Panc1 (cell line): ENCODE data around the gene NRP1. TPM values are rescaled to one million over a fixed set of nuclear protein-coding genes. Genes with fewer than 3 reads are reported as not detected.
A peak's percentile ranks its signal among the peaks of the same experiment; 100 is the strongest.

Experiments
- ATAC-seq: fragments of 200-7000 bp; cut with Tn5 transposase; 2 replicates; pipeline ENCODE4 v1.9.1; 2020; ENCODE audit warnings: mild to moderate bottlenecking, moderate library complexity
- BruUV-seq: library from RNA; stranded (reverse); fragments of 400-500 nt; replicated peaks from 2 replicates; lab custom pipeline; 2021; lab: Mats Ljungman, UMichigan
- CTCF ChIA-PET: fragments of 300-600 bp; sonication (Branson Sonifier 250); formaldehyde crosslinking; loops from one replicate; lab custom pipeline; 2022; ENCODE audit warnings: antibody characterized with exemption; lab: Charles Lee
- POLR2A ChIA-PET: fragments of 300-600 bp; sonication (Branson Sonifier 250); formaldehyde crosslinking; loops from one replicate; lab custom pipeline; 2022; ENCODE audit warnings: antibody characterized with exemption; lab: Charles Lee
- DNase-seq: peaks from one replicate; pipeline ENCODE4 v3.0.0-alpha.2; 2010; ENCODE audit warnings: low read depth, low spot score
- H3K27ac ChIP-seq: 2 replicates; pipeline ENCODE4 v1.5.1; 2011; ENCODE audit warnings: mild to moderate bottlenecking, low read length, inconsistent platforms
- H3K27me3 ChIP-seq: fragments of 200-500 bp; sonication (Bioruptor generic); 2 replicates; pipeline ENCODE4 v1.6.0; 2014; ENCODE audit warnings: low read length, inconsistent platforms; ENCODE audit not compliant: control insufficient read depth, insufficient read depth
- H3K36me3 ChIP-seq: fragments of 200-500 bp; sonication (Bioruptor generic); 2 replicates; pipeline ENCODE4 v1.5.1; 2014; ENCODE audit warnings: inconsistent platforms, mild to moderate bottlenecking, low read length, moderate library complexity; ENCODE audit not compliant: control insufficient read depth, insufficient read depth
- H3K4me1 ChIP-seq: 2 replicates; pipeline ENCODE4 v1.5.1; 2011; ENCODE audit warnings: inconsistent platforms, mild to moderate bottlenecking, low read length, moderate library complexity; ENCODE audit not compliant: control insufficient read depth, insufficient read depth
- H3K4me3 ChIP-seq, 2 experiments: 2 replicates each; pipeline ENCODE4 v1.5.1; 2011 to 2012; ENCODE audit warnings: low read depth in 2 of 2, low read length in 2 of 2, mild to moderate bottlenecking in 2 of 2, inconsistent platforms in 1 of 2, moderate library complexity in 1 of 2
- H3K9me3 ChIP-seq: fragments of 200-500 bp; sonication (Bioruptor generic); 2 replicates; pipeline ENCODE4 v1.5.1; 2014; ENCODE audit warnings: low read depth, mild to moderate bottlenecking, inconsistent platforms, low read length, moderate library complexity; ENCODE audit not compliant: control insufficient read depth, insufficient read depth
- CTCF ChIP-seq: fragments of 450-650 bp; IDR thresholded peaks from 2 replicates; pipeline ENCODE4 v1.5.1; 2017; ENCODE audit warnings: mild to moderate bottlenecking
- POLR2AphosphoS5 ChIP-seq: IDR thresholded peaks from 2 replicates; pipeline ENCODE4 v1.6.1; 2012; ENCODE audit warnings: mild to moderate bottlenecking, low read depth, low read length, moderate library complexity
- REST ChIP-seq, 2 experiments: IDR thresholded peaks; 2 replicates each; pipeline ENCODE4 v1.6.1; 2011 to 2012; ENCODE audit warnings: low read depth in 2 of 2, control low read depth in 1 of 2, low read length in 1 of 2, mild to moderate bottlenecking in 1 of 2, moderate library complexity in 1 of 2; ENCODE audit not compliant: insufficient read depth in 1 of 2
- SIN3A ChIP-seq: IDR thresholded peaks from 2 replicates; pipeline ENCODE4 v1.6.1; 2012; ENCODE audit warnings: low read depth, mild to moderate bottlenecking, low read length, moderate library complexity, borderline replicate concordance; ENCODE audit not compliant: insufficient read depth
- TCF7L2 ChIP-seq: IDR thresholded peaks from 2 replicates; pipeline ENCODE4 v1.6.1; 2011; ENCODE audit warnings: mild to moderate bottlenecking, low read depth, low read length, inconsistent platforms
- in situ Hi-C: cut with HindIII; loops from 2 replicates; pipeline ENCODE4 v1.10.0; 2016; ENCODE audit warnings: low sequenced_read_pairs, low pct_unique_long_range_greater_than_20kb
- intact Hi-C: fragments of 100-400 bp; cut with micrococcal nuclease; formaldehyde crosslinking; loops from one replicate; pipeline ENCODE4 v1.10.0; 2022; ENCODE audit not compliant: unreplicated experiment
- total RNA-seq: library from RNA; stranded (reverse); gene quantifications from one replicate; pipeline ENCODE4 v1.2.1, GENCODE V29; 2021; ENCODE audit not compliant: unreplicated experiment

NRP1 gene
- total RNA-seq, 1 experiment from 2014 or later: 93.4 TPM

GRCh38 chr10:33244354-33244967 is 90.0 kb downstream of the NRP1 start:
- POLR2A ChIA-PET: no interaction called here
- BruUV-seq: no TSS peak
- H3K36me3 ChIP-seq: peaks cover 10% of the 10 kb centered on the region

GRCh38 chr10:33243703-33244102 is 90.8 kb downstream of the NRP1 start:
- POLR2A ChIA-PET: interaction anchor here (0.6 kb wide), 1 partner anchor 63 kb away, joined by 3 read pairs; no protein-coding TSS in a partner anchor
- in situ Hi-C loops: no loop called here
- Histone ChIP-seq H3K27ac (peak overlapping the region; percentile 96), H3K27me3 (no peaks in the 10 kb centered on the region), H3K9me3 (no peaks in the 10 kb centered on the region), H3K4me3 (no peak overlapping the region), H3K36me3 (peaks cover 10% of the 10 kb centered on the region), H3K4me1 (peaks cover 58% of the 10 kb centered on the region)
- intact Hi-C loops: no loop called here
- DNase-seq (no peak), ATAC-seq (no peak)
- CTCF ChIA-PET: no interaction called here
- BruUV-seq: no TSS peak
- no peak for TF ChIP-seq TCF7L2
- no peak for TF ChIP-seq CTCF
- no peak for TF ChIP-seq REST (IDR thresholded peaks at IDR 0.05; ENCODE audit: insufficient read depth in 1 of 2, low read depth in 2 of 2, low read length in 1 of 2)
- no peak for TF ChIP-seq POLR2AphosphoS5
- TF ChIP-seq SIN3A: no peak

More at GRCh38 chr10:33244354-33244967, 90.0 kb downstream of the NRP1 start:
- TF ChIP-seq REST (IDR thresholded peaks at IDR 0.05; ENCODE audit: insufficient read depth in 1 of 2, low read depth in 2 of 2, low read length in 1 of 2) (no peak), TCF7L2 (no peak), POLR2AphosphoS5 (no peak), SIN3A (no peak), CTCF (no peak)
- ATAC-seq: no peak
- in situ Hi-C loops (no loop called here), intact Hi-C loops (no loop called here)
- H3K27me3 ChIP-seq: no peaks in the 10 kb centered on the region
- peaks cover 51% of the 10 kb centered on the region for H3K4me1 ChIP-seq
- H3K27ac ChIP-seq: peak overlapping the region; percentile 96
- H3K4me3 ChIP-seq: no peak overlapping the region
- DNase-seq: no peak
- no peaks in the 10 kb centered on the region for H3K9me3 ChIP-seq
- CTCF ChIA-PET: no interaction called here
